Endothelial cell of umbilical vein (primary cell): ENCODE measurements around the gene ARF4. TPM values are rescaled to one million over a fixed set of nuclear protein-coding genes. Genes with fewer than 3 reads are reported as not detected.

Source experiments
- BruUV-seq: library from RNA; stranded (reverse); fragments of 400-500 nt; replicated peaks from 2 replicates; lab custom pipeline; 2021; lab: Mats Ljungman, UMichigan
- CTCF ChIA-PET: fragments of 300-600, 350-600 bp; sonication (Branson Sonifier 250); formaldehyde crosslinking; loops from one replicate; lab custom pipeline; 2021; ENCODE audit warnings: antibody characterized with exemption, inconsistent platforms; lab: Charles Lee
- POLR2A ChIA-PET: fragments of 300-600, 350-600 bp; sonication (Branson Sonifier 250); formaldehyde crosslinking; loops from one replicate; lab custom pipeline; 2021; ENCODE audit warnings: antibody characterized with exemption, inconsistent platforms; lab: Charles Lee
- DNase-seq: peaks from one replicate; pipeline ENCODE4 v3.0.0-alpha.2; 2011; ENCODE audit warnings: low read depth, low spot score
- FAIRE-seq: peaks from 2 replicates; lab custom pipeline; 2011; peaks lifted over from hg19 to GRCh38; lab: Jason Lieb, UNC
- H2AFZ ChIP-seq: 2 replicates; pipeline ENCODE4 v1.6.0; 2012; ENCODE audit warnings: low read depth, low read length, control low read depth, inconsistent platforms
- H3K27ac ChIP-seq: 2 replicates; pipeline ENCODE4 v1.5.1; 2011; ENCODE audit warnings: low read depth, mild to moderate bottlenecking, control low read depth, low read length, moderate library complexity; ENCODE audit not compliant: insufficient read depth
- H3K27me3 ChIP-seq, 2 experiments: 2 replicates each; pipeline versions ENCODE4 v1.6.0 to v1.6.1; 2011; ENCODE audit warnings: low read length in 2 of 2, mixed read lengths in 1 of 2; ENCODE audit not compliant: control insufficient read depth in 2 of 2, insufficient read depth in 2 of 2
- H3K36me3 ChIP-seq, 2 experiments: 2 replicates in 1 of 2; 3 replicates in 1 of 2; pipeline ENCODE4 v1.5.1; 2011; ENCODE audit warnings: low read length in 2 of 2, mild to moderate bottlenecking in 1 of 2, moderate library complexity in 1 of 2; ENCODE audit not compliant: control insufficient read depth in 2 of 2, insufficient read depth in 2 of 2; ENCODE audit errors: extremely low read depth in 1 of 2
- H3K4me1 ChIP-seq: 3 replicates; pipeline ENCODE4 v1.5.1; 2011; ENCODE audit warnings: mild to moderate bottlenecking, low read length; ENCODE audit not compliant: control insufficient read depth, insufficient read depth; ENCODE audit errors: extremely low read depth
- H3K4me2 ChIP-seq: 2 replicates; pipeline ENCODE4 v1.6.1; 2011; ENCODE audit warnings: low read length, control low read depth, mixed read lengths; ENCODE audit not compliant: insufficient read depth
- H3K4me3 ChIP-seq, 3 experiments: fragments of 200-600 bp in 1 of 3; sonication (generic), shearing (Covaris generic) in 1 of 3; replicated peaks in 1 of 3; 2 replicates each; pipeline ENCODE4 v1.5.1; 2011 to 2016; ENCODE audit warnings: control low read depth in 3 of 3, low read length in 3 of 3, mild to moderate bottlenecking in 2 of 3, inconsistent platforms in 1 of 3, low read depth in 1 of 3, moderate library complexity in 1 of 3; ENCODE audit not compliant: insufficient read depth in 1 of 3
- H3K79me2 ChIP-seq: 2 replicates; pipeline ENCODE4 v1.6.0; 2012; ENCODE audit warnings: low read length, inconsistent platforms; ENCODE audit not compliant: control insufficient read depth, insufficient read depth
- H3K9ac ChIP-seq: replicated peaks from 2 replicates; pipeline ENCODE3; 2011; ENCODE audit warnings: low read length, control low read depth; ENCODE audit not compliant: insufficient read depth; ENCODE audit errors: extremely low read depth
- H3K9me1 ChIP-seq: replicated peaks from 3 replicates; pipeline ENCODE4 v1.6.0; 2011; ENCODE audit warnings: mild to moderate bottlenecking, low read length; ENCODE audit not compliant: control insufficient read depth, insufficient read depth; ENCODE audit errors: extremely low read depth
- H3K9me3 ChIP-seq: replicated peaks from 2 replicates; pipeline ENCODE4 v1.5.1; 2012; ENCODE audit warnings: low read length, inconsistent platforms; ENCODE audit not compliant: control insufficient read depth, insufficient read depth
- H4K20me1 ChIP-seq: replicated peaks from 2 replicates; pipeline ENCODE3; 2011; ENCODE audit warnings: mild to moderate bottlenecking, low read length; ENCODE audit not compliant: control insufficient read depth, insufficient read depth; ENCODE audit errors: extremely low read depth
- EZH2 ChIP-seq: IDR thresholded peaks from 2 replicates; pipeline ENCODE4 v1.6.1; 2012; ENCODE audit warnings: borderline replicate concordance, low read depth, mild to moderate bottlenecking, moderate library complexity, low read length, inconsistent platforms; ENCODE audit not compliant: severe bottlenecking
- FOS ChIP-seq: IDR thresholded peaks from 2 replicates; pipeline ENCODE4 v1.6.1; 2011; ENCODE audit warnings: mild to moderate bottlenecking, low read length, moderate library complexity, borderline replicate concordance; ENCODE audit not compliant: insufficient read depth
- GATA2 ChIP-seq: IDR thresholded peaks from 2 replicates; pipeline ENCODE4 v1.7.0; 2011; ENCODE audit warnings: low read depth, mild to moderate bottlenecking, moderate library complexity, mixed read lengths, low read length; ENCODE audit not compliant: insufficient read length, insufficient read depth
- JUN ChIP-seq: IDR thresholded peaks from 2 replicates; pipeline ENCODE4 v1.6.1; 2011; ENCODE audit warnings: borderline replicate concordance, low read depth; ENCODE audit not compliant: insufficient read length, insufficient read depth
- MYC ChIP-seq: IDR thresholded peaks from one replicate; pipeline ENCODE4 v1.6.1; 2011; ENCODE audit warnings: mild to moderate bottlenecking, low read depth, low read length
- POLR2A ChIP-seq: IDR thresholded peaks from 2 replicates; pipeline ENCODE4 v1.6.1; 2012; ENCODE audit warnings: low read depth, mild to moderate bottlenecking, control low read depth, low read length
- POLR2AphosphoS5 ChIP-seq: IDR thresholded peaks from 2 replicates; pipeline ENCODE4 v1.6.1; 2012; ENCODE audit warnings: low read depth, mild to moderate bottlenecking, control low read depth, low read length, moderate library complexity; ENCODE audit not compliant: insufficient read depth
- dilution Hi-C: fragments of 300-500 bp; cut with MboI; formaldehyde crosslinking; loops from one replicate; pipeline ENCODE4 v1.15.0; 2019; ENCODE audit warnings: low sequenced_read_pairs; ENCODE audit not compliant: extremely low pct_ligation_motif_present
- intact Hi-C: fragments of 100-400 bp; cut with micrococcal nuclease; formaldehyde crosslinking; loops from one replicate; pipeline ENCODE4 v1.10.0; 2022
- polyA plus RNA-seq, 4 experiments: library from polyadenylated mRNA; depleted of rRNA in 3 of 4; stranded (reverse) in 3 of 4; unstranded in 1 of 4; fragments of >200 nt; gene quantifications; 2 replicates each; pipeline versions ENCODE4 v1.2.1 to v1.2.3, GENCODE V29; 2011 to 2012; ENCODE audit warnings: missing spikeins in 1 of 4
- total RNA-seq: library from RNA; stranded (reverse); gene quantifications from 2 replicates; pipeline ENCODE4 v1.2.3, GENCODE V29; 2021
- TF ChIP-seq, protein P1 (sequence below): IDR thresholded peaks from 2 replicates; pipeline ENCODE4 v1.6.1; 2011; ENCODE audit not compliant: insufficient read depth, insufficient read length
- TF ChIP-seq, protein P2 (sequence below), 2 donors: IDR thresholded peaks; 1 replicate in 1 of 2; 2 replicates in 1 of 2; pipeline ENCODE4 v1.5.1; 2011; ENCODE audit warnings: low read length in 2 of 2, mild to moderate bottlenecking in 2 of 2, moderate library complexity in 2 of 2, control low read depth in 1 of 2, inconsistent platforms in 1 of 2, low read depth in 1 of 2; ENCODE audit not compliant: insufficient read depth in 1 of 2; ENCODE audit errors: extremely low read depth in 1 of 2

Gene ARF4
- total and polyA plus RNA-seq, 2 donors (not counting 3 experiments of a cell fraction or from before 2014, with no cell fraction given) = 239 to 249 TPM

DNA sequence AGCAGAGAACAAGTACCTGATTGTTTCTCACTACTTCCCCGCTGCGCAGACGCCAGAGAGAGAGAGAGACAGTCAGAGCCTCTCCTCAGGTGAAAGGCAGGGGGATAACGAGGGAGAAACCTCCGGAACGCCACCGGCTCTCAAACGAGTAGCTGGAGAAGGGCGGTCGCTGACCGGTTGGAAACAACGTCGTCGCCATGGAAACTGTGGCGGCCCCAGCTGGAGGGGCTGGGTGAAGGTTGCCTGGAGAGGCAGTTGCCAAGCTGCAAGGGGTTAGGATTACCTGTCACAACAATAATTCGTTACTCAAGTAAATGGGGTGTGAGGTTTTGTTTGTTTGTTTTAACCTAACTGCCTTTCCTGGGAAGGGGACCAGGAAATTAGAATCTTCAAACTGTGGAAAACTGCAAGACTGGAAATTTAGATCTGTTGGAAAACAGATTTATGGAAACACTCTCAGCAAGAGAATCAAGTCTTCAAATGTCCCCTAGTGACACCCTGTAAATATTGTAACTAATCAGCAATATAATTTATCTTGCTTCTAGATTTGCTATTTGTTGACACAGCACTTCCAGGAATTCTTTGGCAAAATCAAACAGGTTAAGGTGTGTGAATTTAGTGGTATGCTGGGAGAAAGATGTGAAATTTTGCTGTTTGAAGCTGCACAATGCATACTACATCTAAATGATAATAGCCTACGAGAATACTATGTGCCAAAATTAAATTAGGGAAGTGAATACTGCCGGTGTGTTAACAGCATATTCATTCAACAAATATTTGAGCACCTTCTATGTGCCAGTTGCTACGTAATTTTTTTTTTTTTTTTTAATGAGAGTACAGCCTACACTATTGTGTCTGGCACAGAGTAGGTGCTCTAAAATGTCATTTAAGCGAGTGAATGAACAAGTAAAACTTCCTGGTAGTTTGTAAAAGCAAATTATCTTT lies 52.7 kb downstream of the ARF4 start, which contains the start of gene DNAH12:
DNAH12 (minus strand) TSS at position 164 of the 945 bp plus-strand sequence. CDS start 1,474 bp downstream, outside the sequence.
- Histone ChIP-seq H3K9me3 (no peaks in the 10 kb centered on the region), H3K79me2 (no peaks in the 10 kb centered on the region), H3K9ac (peak within 1 kb of the TSS; percentile 27), H3K4me3 (peak within 1 kb of the TSS in 2 of 3 experiments; percentile 22 to 41), H3K27me3 (no peaks in the 10 kb centered on the region), H3K9me1 (no peaks in the 10 kb centered on the region), H3K36me3 (no peaks in the 10 kb centered on the region), H2AFZ (peak within 1 kb of the TSS; percentile 76), H3K4me2 (peak within 1 kb of the TSS; percentile 53), H3K4me1 (peaks cover 9% of the 10 kb centered on the region), H3K27ac (no peak within 1 kb of the TSS), H4K20me1 (no peaks in the 10 kb centered on the region)
- ChIA-PET CTCF (interaction anchor here (1.5 kb wide), 1 partner anchor 147 kb away, joined by 6 read pairs; no protein-coding TSS in a partner anchor), POLR2A (no interaction called here)
- DNase-seq (peak; percentile 68), FAIRE-seq (no peak)
- intact Hi-C loops = no loop called here
- dilution Hi-C loops = no loop called here
- no peak for TF ChIP-seq MYC
- no peak for TF ChIP-seq JUN
- TF ChIP-seq POLR2A = no peak
- TF ChIP-seq EZH2 = no peak
- TF ChIP-seq GATA2 = no peak
- TF ChIP-seq, protein P1, sequence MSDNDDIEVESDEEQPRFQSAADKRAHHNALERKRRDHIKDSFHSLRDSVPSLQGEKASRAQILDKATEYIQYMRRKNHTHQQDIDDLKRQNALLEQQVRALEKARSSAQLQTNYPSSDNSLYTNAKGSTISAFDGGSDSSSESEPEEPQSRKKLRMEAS = no peak
- no peak for TF ChIP-seq POLR2AphosphoS5
- TF ChIP-seq, protein P2, sequence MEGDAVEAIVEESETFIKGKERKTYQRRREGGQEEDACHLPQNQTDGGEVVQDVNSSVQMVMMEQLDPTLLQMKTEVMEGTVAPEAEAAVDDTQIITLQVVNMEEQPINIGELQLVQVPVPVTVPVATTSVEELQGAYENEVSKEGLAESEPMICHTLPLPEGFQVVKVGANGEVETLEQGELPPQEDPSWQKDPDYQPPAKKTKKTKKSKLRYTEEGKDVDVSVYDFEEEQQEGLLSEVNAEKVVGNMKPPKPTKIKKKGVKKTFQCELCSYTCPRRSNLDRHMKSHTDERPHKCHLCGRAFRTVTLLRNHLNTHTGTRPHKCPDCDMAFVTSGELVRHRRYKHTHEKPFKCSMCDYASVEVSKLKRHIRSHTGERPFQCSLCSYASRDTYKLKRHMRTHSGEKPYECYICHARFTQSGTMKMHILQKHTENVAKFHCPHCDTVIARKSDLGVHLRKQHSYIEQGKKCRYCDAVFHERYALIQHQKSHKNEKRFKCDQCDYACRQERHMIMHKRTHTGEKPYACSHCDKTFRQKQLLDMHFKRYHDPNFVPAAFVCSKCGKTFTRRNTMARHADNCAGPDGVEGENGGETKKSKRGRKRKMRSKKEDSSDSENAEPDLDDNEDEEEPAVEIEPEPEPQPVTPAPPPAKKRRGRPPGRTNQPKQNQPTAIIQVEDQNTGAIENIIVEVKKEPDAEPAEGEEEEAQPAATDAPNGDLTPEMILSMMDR (IDR thresholded peaks at IDR 0.05; ENCODE audit: extremely low read depth in 1 of 2, insufficient read depth in 1 of 2, low read depth in 1 of 2, low read length in 2 of 2) = no peak
- no peak for TF ChIP-seq FOS
- no TSS peak for BruUV-seq
